Activated CD4-positive, CD25-positive, alpha-beta regulatory T cell treated with anti-CD3 and anti-CD28 coated beads, Interleukin-2, amount 50 U/mL, for 16 hours (primary cell): Measurements from ENCODE around the gene FAM89B.

ENCODE experiments used
- DNase-seq: peaks from one replicate; pipeline ENCODE4 v3.0.0-alpha.2; 2020; ENCODE audit warnings: low read depth, low spot score

The FAM89B gene

GRCh38 chr11:65573391-65574079 lies 1.2 kb downstream of the FAM89B start:
- no peak for DNase-seq

GRCh38 chr11:65574109-65574810 lies 1.9 kb downstream of the FAM89B start:
- DNase-seq: peak; percentile 63

- no peak for DNase-seq
These were observed 2.7 kb downstream of the FAM89B start for GRCh38 chr11:65574811-65575567.

- peak; percentile 48 for DNase-seq
These were observed 3.4 kb downstream of the FAM89B start, which contains the start of gene EHBP1L1 for GRCh38 chr11:65575568-65576231. Gene EHBP1L1 (plus strand): TSS chr11:65576053. CDS start chr11:65576303, 250 bp downstream.

GRCh38 chr11:65576232-65576866 lies 4.0 kb downstream of the FAM89B start:
- DNase-seq: no peak

GRCh38 chr11:65576867-65577755 lies 4.8 kb downstream of the FAM89B start:
- no peak for DNase-seq

GRCh38 chr11:65577756-65578109 lies 5.4 kb downstream of the FAM89B start:
- no peak for DNase-seq

- no peak for DNase-seq
These were observed 5.8 kb downstream of the FAM89B start for GRCh38 chr11:65578134-65578533.

- no peak for DNase-seq
These were observed 6.3 kb downstream of the FAM89B start for GRCh38 chr11:65578667-65579066.

GRCh38 chr11:65579291-65579690 lies 7.0 kb downstream of the FAM89B start:
- no peak for DNase-seq

- no peak for DNase-seq
These were observed 7.8 kb downstream of the FAM89B start for GRCh38 chr11:65580031-65580692.

GRCh38 chr11:65580756-65581155 lies 8.4 kb downstream of the FAM89B start:
- DNase-seq: no peak

- no peak for DNase-seq
These were observed 9.6 kb downstream of the FAM89B start for GRCh38 chr11:65581928-65582327.

- no peak for DNase-seq
These were observed 11.3 kb downstream of the FAM89B start for GRCh38 chr11:65583589-65583988.

- DNase-seq: no peak
These were observed 11.8 kb downstream of the FAM89B start for GRCh38 chr11:65584106-65584505.

- no peak for DNase-seq
These were observed 12.4 kb downstream of the FAM89B start for GRCh38 chr11:65584723-65585171.

GRCh38 chr11:65585396-65586246 lies 13.3 kb downstream of the FAM89B start:
- no peak for DNase-seq

- DNase-seq: no peak
These were observed 13.9 kb downstream of the FAM89B start for GRCh38 chr11:65586247-65586630.

GRCh38 chr11:65586676-65587075 lies 14.3 kb downstream of the FAM89B start:
- DNase-seq: no peak
